A549 treated with AZD9567 at 1 μM for 4 hours (cell line): ENCODE results near the gene CELA2B. TPM values are rescaled to one million over a fixed set of nuclear protein-coding genes. Genes with fewer than 3 reads are reported as not detected.

Experiments used
- total RNA-seq: library from RNA; stranded (reverse); fragments of 200-300 nt; extraction: Qiagen RNA extraction; gene quantifications from 5 replicates; pipeline ENCODE4 v1.2.3, GENCODE V29; 2022; ENCODE audit not compliant: insufficient read depth

The CELA2B gene
- total RNA-seq: 0.12 to 0.15 TPM (median 0.15 TPM) in 3 of 5 replicates, not detected in the others

DNA sequence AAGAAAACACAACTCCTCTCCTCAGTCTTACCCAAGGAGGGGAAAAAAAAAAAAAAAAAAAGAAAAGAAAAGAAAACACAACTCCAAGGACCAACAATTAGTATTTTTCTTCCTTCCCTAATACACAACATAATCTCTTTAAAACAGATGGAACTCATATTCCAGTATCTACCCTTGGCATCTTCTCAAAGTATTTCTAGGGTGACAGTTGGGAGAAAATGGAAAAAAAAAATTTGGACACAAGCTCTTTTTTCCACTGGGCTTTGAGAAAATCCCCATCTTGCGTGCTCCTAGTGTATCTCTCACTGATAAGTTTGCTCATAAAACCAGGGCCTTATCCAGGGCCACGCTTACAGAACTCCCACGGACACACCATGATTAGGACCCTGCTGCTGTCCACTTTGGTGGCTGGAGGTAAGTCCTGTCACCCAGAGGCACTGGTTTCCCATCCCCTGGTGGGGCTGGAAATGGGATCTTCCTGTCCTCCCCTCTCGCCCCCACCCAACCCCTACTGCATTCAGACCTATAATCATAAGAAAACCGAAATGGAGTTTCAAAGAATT, at the start of gene CELA2B:
Gene CELA2B, plus strand, starts transcription at position 353 of the 563 bp plus-strand sequence. Its CDS starts 22 bp downstream, at position 375.

GRCh38 chr1:15456313-15456954, 19.5 kb upstream of the CELA2B start, which contains the start of gene CELA2A:
Gene CELA2A, plus strand, starts transcription at chr1:15456732. Its CDS starts 22 bp downstream, at chr1:15456754.

GRCh38 chr1:15524021-15524282, 48.0 kb downstream of the CELA2B start, which contains the start of gene CASP9:
Gene CASP9, minus strand, starts transcription at chr1:15524215. Its CDS starts 15 bp downstream, at chr1:15524200.

DNA sequence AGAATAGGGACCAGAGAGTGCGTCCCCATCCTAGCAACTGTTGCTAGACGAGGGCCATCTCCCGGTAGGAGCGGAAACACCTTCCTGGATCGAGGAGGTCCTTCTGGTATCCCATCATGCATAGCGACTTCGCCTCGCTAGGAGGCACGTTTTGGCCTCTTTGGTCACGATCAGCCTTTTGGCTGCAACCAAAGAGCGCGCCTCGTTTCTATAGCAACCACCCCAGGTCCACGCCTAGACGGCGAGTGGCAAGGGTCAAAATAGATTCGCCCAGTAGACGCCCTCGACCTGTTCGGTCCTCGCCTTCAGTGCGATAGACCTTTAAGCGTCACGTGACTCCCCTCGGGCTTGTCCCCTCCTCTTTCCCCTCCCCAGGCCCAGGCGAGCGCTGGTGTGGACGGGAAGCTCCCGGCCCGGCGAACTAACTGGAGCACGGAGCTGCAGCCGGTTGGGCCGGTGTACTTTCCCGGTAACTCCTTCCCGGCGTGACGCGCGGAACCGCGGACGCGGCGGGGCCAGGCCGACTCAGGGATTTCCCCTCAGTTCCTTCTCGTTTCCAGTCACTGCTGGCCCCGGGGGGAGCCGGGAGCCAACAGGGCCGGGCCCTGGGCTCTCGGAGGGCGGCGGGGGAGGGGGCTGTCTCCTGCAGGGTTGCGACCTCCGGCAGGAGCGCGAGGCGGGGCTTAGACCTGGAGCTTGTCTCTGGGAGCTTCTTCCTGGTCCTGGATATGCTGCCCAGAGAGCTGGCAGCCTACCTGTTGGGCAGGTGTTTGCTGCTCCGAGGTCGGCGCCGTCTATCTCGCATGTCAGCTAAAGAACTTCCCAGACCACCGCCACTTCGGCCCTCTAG, 50.8 kb downstream of the CELA2B start, which contains the start of gene DNAJC16:
Gene DNAJC16, plus strand, starts transcription at position 359 of the 850 bp plus-strand sequence. CDS start 2,258 bp downstream, outside the sequence.

Other genes starting within 250 kb of the CELA2B start
- gene FHAD1, start 228.9 kb upstream of the CELA2B start, total RNA-seq: 0.31 to 1.6 TPM (median 0.46 TPM) in 5 replicates
- 150 to 264 TPM (median 248 TPM) in 5 replicates for gene EFHD2, start 66.2 kb upstream of the CELA2B start, total RNA-seq
- gene CTRC, start 37.7 kb upstream of the CELA2B start, total RNA-seq: 1.7 to 2.9 TPM (median 2.5 TPM) in 4 of 5 replicates, not detected in the other
- gene CELA2A, start 19.4 kb upstream of the CELA2B start, total RNA-seq: 0.13 TPM in 1 of 5 replicates, not detected in the others
- gene CASP9, start 48.1 kb downstream of the CELA2B start, total RNA-seq: 5.9 to 9.3 TPM (median 6.0 TPM) in 5 replicates
- gene DNAJC16, start 50.7 kb downstream of the CELA2B start, total RNA-seq: 4.4 to 5.8 TPM (median 4.5 TPM) in 5 replicates
- 3.1 to 7.5 TPM (median 6.7 TPM) in 5 replicates for gene AGMAT, start 108.9 kb downstream of the CELA2B start, total RNA-seq
- 7.2 to 12.5 TPM (median 9.3 TPM) in 5 replicates for gene DDI2, start 141.4 kb downstream of the CELA2B start, total RNA-seq
- 15.2 to 25.9 TPM (median 25.3 TPM) in 5 replicates for gene PLEKHM2, start 208.2 kb downstream of the CELA2B start, total RNA-seq